ENCODE data around the gene HOXC6.

DNA sequence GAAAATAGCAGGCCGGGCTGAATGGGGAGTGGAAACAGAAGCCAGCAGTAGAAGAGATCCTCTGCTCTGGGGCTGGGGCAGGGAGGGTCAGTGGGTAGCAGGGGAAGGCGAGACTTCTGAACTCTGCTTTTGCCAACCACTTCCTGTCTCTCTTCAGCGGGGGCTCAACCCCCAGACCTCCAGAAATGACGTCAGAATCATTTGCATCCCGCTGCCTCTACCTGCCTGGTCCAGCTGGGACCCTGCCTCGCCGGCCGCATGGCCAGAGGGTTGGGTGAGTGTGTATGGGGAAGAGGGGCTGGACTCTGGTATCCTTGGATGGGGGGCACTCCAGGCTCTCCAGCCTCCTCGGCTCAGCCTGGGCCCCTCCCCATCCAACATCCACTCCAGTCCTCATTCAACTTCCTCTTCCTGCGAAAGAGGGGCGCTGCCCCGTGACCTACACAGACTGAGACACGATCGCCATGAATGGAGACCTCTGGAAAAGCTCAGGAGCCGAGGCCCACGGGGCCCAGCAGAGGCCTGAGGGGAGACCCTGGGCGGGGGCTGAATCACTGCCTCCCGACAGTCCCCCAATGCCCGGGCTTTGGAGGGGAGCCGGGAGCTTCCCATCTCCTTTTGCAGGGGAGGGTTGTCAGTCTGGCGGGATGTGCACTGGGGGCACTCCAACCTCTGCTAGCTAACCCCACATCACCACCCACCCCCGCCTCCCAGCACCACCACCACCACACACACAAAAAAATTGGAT lies 24.9 kb downstream of the HOXC6 start:
- TF ChIP-seq, protein P1, sequence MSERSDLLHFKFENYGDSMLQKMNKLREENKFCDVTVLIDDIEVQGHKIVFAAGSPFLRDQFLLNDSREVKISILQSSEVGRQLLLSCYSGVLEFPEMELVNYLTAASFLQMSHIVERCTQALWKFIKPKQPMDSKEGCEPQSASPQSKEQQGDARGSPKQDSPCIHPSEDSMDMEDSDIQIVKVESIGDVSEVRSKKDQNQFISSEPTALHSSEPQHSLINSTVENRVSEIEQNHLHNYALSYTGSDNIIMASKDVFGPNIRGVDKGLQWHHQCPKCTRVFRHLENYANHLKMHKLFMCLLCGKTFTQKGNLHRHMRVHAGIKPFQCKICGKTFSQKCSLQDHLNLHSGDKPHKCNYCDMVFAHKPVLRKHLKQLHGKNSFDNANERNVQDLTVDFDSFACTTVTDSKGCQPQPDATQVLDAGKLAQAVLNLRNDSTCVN (tag by site-specific recombination; optimal IDR thresholded peaks at IDR 0.05), result no peak
- no peak for TF ChIP-seq ZXDB (tag by site-specific recombination; IDR thresholded peaks at IDR 0.05)
- no peak for TF ChIP-seq ZBTB1 (tag by site-specific recombination; IDR thresholded peaks at IDR 0.05)
- TF ChIP-seq ZNF335 (tag by site-specific recombination; conservative IDR thresholded peaks at IDR 0.05), result no peak
- no peak for TF ChIP-seq ZEB2 (tag by site-specific recombination; IDR thresholded peaks at IDR 0.05)
- TF ChIP-seq ZBTB7A (tag by site-specific recombination; IDR thresholded peaks at IDR 0.05; ENCODE audit: low read depth), result peak; percentile 33; the same call in 1 of the 2 replicates
- TF ChIP-seq, protein P2, sequence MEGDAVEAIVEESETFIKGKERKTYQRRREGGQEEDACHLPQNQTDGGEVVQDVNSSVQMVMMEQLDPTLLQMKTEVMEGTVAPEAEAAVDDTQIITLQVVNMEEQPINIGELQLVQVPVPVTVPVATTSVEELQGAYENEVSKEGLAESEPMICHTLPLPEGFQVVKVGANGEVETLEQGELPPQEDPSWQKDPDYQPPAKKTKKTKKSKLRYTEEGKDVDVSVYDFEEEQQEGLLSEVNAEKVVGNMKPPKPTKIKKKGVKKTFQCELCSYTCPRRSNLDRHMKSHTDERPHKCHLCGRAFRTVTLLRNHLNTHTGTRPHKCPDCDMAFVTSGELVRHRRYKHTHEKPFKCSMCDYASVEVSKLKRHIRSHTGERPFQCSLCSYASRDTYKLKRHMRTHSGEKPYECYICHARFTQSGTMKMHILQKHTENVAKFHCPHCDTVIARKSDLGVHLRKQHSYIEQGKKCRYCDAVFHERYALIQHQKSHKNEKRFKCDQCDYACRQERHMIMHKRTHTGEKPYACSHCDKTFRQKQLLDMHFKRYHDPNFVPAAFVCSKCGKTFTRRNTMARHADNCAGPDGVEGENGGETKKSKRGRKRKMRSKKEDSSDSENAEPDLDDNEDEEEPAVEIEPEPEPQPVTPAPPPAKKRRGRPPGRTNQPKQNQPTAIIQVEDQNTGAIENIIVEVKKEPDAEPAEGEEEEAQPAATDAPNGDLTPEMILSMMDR (tag by site-specific recombination; IDR thresholded peaks at IDR 0.05), result no peak
- no peak for TF ChIP-seq ZNF561 (tag by site-specific recombination; IDR thresholded peaks at IDR 0.05; ENCODE audit: borderline replicate concordance)
- no peak for TF ChIP-seq ZNF501 (tag by site-specific recombination; IDR thresholded peaks at IDR 0.05)
